Left cardiac atrium (tissue), 4 donors: ENCODE results near the gene FKBP2. TPM values are rescaled to one million over a fixed set of nuclear protein-coding genes. Genes with fewer than 3 reads are reported as not detected.

ENCODE experiments used
- ATAC-seq, 2 donors: fragments of 200-7000 bp; cut with Tn5 transposase; one replicate each; pipeline ENCODE4 v1.9.1; 2020; ENCODE audit warnings: mild to moderate bottlenecking in 2 of 2, moderate library complexity in 2 of 2
- DNase-seq: peaks from one replicate; pipeline ENCODE4 v3.0.0-alpha.2; 2020
- intact Hi-C, 2 donors: fragments of 100-400 bp; cut with DNase I; formaldehyde crosslinking; loops; one replicate each; pipeline versions ENCODE4 v1.14.1 to v1.15.1; 2022 to 2023
- total RNA-seq, 2 donors: library from RNA; stranded (reverse); fragmentation: NEBNext Ultra II Directional; extraction: Animal tissue kit (Norgen Biotek cat#: 25700); gene quantifications; one replicate each; pipeline ENCODE4 v1.2.1, GENCODE V29; 2021
- donor health status: DM: no; HTN: yes; CAD: no.
- donor health status: DM: no; HTN: yes; CAD: no; lungs with severe emphysema.
- donor health status: DM: yes; HTN: yes; CAD: no.
- donor health status: Dilated cardiomyopathy.

Gene FKBP2
- total RNA-seq, 2 donors from 2014 or later, result 63.9 to 66.9 TPM

GRCh38 chr11:64255135-64256128 is 14.5 kb downstream of the FKBP2 start:
- intact Hi-C loops, result no loop called here
- no peak for ATAC-seq
- DNase-seq, result no peak

- DNase-seq (no peak), ATAC-seq (no peak)
- intact Hi-C loops, result no loop called here
Measured at GRCh38 chr11:64256300-64256699, 15.4 kb downstream of the FKBP2 start.

- intact Hi-C loops, result no loop called here
- DNase-seq (no peak), ATAC-seq (no peak)
Measured at GRCh38 chr11:64258356-64258755, 17.5 kb downstream of the FKBP2 start.

- ATAC-seq (no peak), DNase-seq (no peak)
- intact Hi-C loops, result no loop called here
Measured at GRCh38 chr11:64258946-64259532, 18.1 kb downstream of the FKBP2 start.

GRCh38 chr11:64259533-64260067 is 18.7 kb downstream of the FKBP2 start:
- intact Hi-C loops, result no loop called here
- DNase-seq (no peak), ATAC-seq (no peak)

- DNase-seq (no peak), ATAC-seq (no peak)
- intact Hi-C loops, result no loop called here
Measured at GRCh38 chr11:64260147-64260708, 19.3 kb downstream of the FKBP2 start.

- no peak for ATAC-seq
- DNase-seq, result no peak
- intact Hi-C loops, result no loop called here
Measured at GRCh38 chr11:64261556-64262080, 20.7 kb downstream of the FKBP2 start.

- DNase-seq, result no peak
- no peak for ATAC-seq
- intact Hi-C loops, result no loop called here
Measured at GRCh38 chr11:64262271-64263002, 21.5 kb downstream of the FKBP2 start.

- DNase-seq (no peak), ATAC-seq (no peak)
- intact Hi-C loops, result no loop called here
Measured at GRCh38 chr11:64263021-64263946, 22.4 kb downstream of the FKBP2 start.

GRCh38 chr11:64263947-64264317 is 23.0 kb downstream of the FKBP2 start:
- intact Hi-C loops, result no loop called here
- ATAC-seq (no peak), DNase-seq (no peak)

GRCh38 chr11:64264371-64264852 is 23.5 kb downstream of the FKBP2 start:
- intact Hi-C loops, result no loop called here
- no peak for DNase-seq
- ATAC-seq, result no peak

GRCh38 chr11:64265176-64266160 is 24.6 kb downstream of the FKBP2 start:
- ATAC-seq (no peak), DNase-seq (no peak)
- intact Hi-C loops, result no loop called here

- intact Hi-C loops, result no loop called here
- DNase-seq, result no peak
- no peak for ATAC-seq
Measured at GRCh38 chr11:64266339-64266738, 25.4 kb downstream of the FKBP2 start.

- peak; percentile 64 for DNase-seq
- ATAC-seq, result no peak
- intact Hi-C loops, result no loop called here
Measured at GRCh38 chr11:64267207-64267945, 26.5 kb downstream of the FKBP2 start.

GRCh38 chr11:64268025-64268892 is 27.4 kb downstream of the FKBP2 start:
- ATAC-seq (peak; percentile 3 to 16), DNase-seq (peak; percentile 90)
- intact Hi-C loops, result no loop called here
